HepG2 (cell line): ENCODE data around the gene CNOT1. TPM values are rescaled to one million over a fixed set of nuclear protein-coding genes. Genes with fewer than 3 reads are reported as not detected.
A peak's percentile ranks its signal among the peaks of the same experiment; 100 is the strongest.

Source experiments
- AHR ChIP-seq: IDR thresholded peaks from 2 replicates; pipeline ENCODE4 v1.6.1; 2018; ENCODE audit warnings: missing genetic modification reagents, missing compliant biosample characterization
- DNMT1 ChIP-seq: sonication (generic); formaldehyde crosslinking; IDR thresholded peaks from 2 replicates; pipeline ENCODE4 v1.5.1; 2020; ENCODE audit warnings: mild to moderate bottlenecking, missing genetic modification reagents
- FOSL1 ChIP-seq: sonication (generic); formaldehyde crosslinking; IDR thresholded peaks from 2 replicates; pipeline ENCODE4 v1.9.0; 2021; ENCODE audit warnings: missing genetic modification reagents, borderline replicate concordance
- HBP1 ChIP-seq: IDR thresholded peaks from 2 replicates; pipeline ENCODE4 v1.6.1; 2016; ENCODE audit warnings: low read depth, control low read depth
- HES4 ChIP-seq: sonication (generic); formaldehyde crosslinking; IDR thresholded peaks from 2 replicates; pipeline ENCODE4 v1.9.0; 2021; ENCODE audit warnings: mild to moderate bottlenecking, missing genetic modification reagents, borderline replicate concordance
- IRF2 ChIP-seq: IDR thresholded peaks from 2 replicates; pipeline ENCODE4 v1.6.1; 2018; ENCODE audit warnings: missing genetic modification reagents, missing compliant biosample characterization
- LCORL ChIP-seq, 2 experiments: fragments of 450-650 bp in 1 of 2; sonication (generic) in 1 of 2; formaldehyde crosslinking in 1 of 2; IDR thresholded peaks; 2 replicates each; pipeline versions ENCODE4 v1.5.0 to v1.6.1; 2017 to 2020; ENCODE audit warnings: antibody characterized with exemption in 1 of 2, missing genetic modification reagents in 1 of 2
- MEIS2 ChIP-seq: sonication (generic); formaldehyde crosslinking; IDR thresholded peaks from 2 replicates; pipeline ENCODE4 v1.9.0; 2021; ENCODE audit warnings: mild to moderate bottlenecking, missing genetic modification reagents
- MTF2 ChIP-seq: sonication (generic); formaldehyde crosslinking; IDR thresholded peaks from 2 replicates; pipeline ENCODE4 v1.5.0; 2020; ENCODE audit warnings: missing genetic modification reagents, borderline replicate concordance
- NCOA5 ChIP-seq: sonication (generic); formaldehyde crosslinking; IDR thresholded peaks from 2 replicates; pipeline ENCODE4 v1.4.0; 2020; ENCODE audit warnings: missing genetic modification reagents
- NR2C2 ChIP-seq: sonication (generic); formaldehyde crosslinking; IDR thresholded peaks from 2 replicates; pipeline ENCODE4 v1.4.0; 2020; ENCODE audit warnings: missing genetic modification reagents, mild to moderate bottlenecking, moderate library complexity, borderline replicate concordance
- RAD51 ChIP-seq: fragments of 450-650 bp; IDR thresholded peaks from 2 replicates; pipeline ENCODE4 v1.6.1; 2016; ENCODE audit warnings: borderline replicate concordance
- RELA ChIP-seq: sonication (generic); formaldehyde crosslinking; IDR thresholded peaks from 2 replicates; pipeline ENCODE4 v1.4.0; 2020; ENCODE audit warnings: missing genetic modification reagents
- SIX1 ChIP-seq: sonication (generic); formaldehyde crosslinking; IDR thresholded peaks from 2 replicates; pipeline ENCODE4 v1.4.0; 2020; ENCODE audit warnings: missing genetic modification reagents, borderline replicate concordance
- SP5 ChIP-seq: IDR thresholded peaks from 2 replicates; pipeline ENCODE4 v1.6.1; 2016; ENCODE audit warnings: low read depth, borderline replicate concordance
- ZBTB1 ChIP-seq: sonication (generic); formaldehyde crosslinking; IDR thresholded peaks from 2 replicates; pipeline ENCODE4 v1.4.0; 2020; ENCODE audit warnings: missing genetic modification reagents, borderline replicate concordance
- ZFP36 ChIP-seq: fragments of 150-350 bp; IDR thresholded peaks from 2 replicates; pipeline ENCODE4 v1.6.1; 2018; ENCODE audit warnings: borderline replicate concordance, low read length, low read depth; ENCODE audit not compliant: partially characterized antibody
- ZNF143 ChIP-seq: sonication (generic); formaldehyde crosslinking; IDR thresholded peaks from 2 replicates; pipeline ENCODE4 v1.4.0; 2020; ENCODE audit warnings: missing genetic modification reagents
- ZNF17 ChIP-seq: sonication (generic); formaldehyde crosslinking; IDR thresholded peaks from 2 replicates; pipeline ENCODE4 v1.5.0; 2020; ENCODE audit warnings: mild to moderate bottlenecking, missing genetic modification reagents
- ZNF230 ChIP-seq: sonication (generic); formaldehyde crosslinking; IDR thresholded peaks from 2 replicates; pipeline ENCODE4 v1.4.0; 2020; ENCODE audit warnings: mild to moderate bottlenecking, missing genetic modification reagents
- ZNF335 ChIP-seq: sonication (generic); formaldehyde crosslinking; IDR thresholded peaks from 2 replicates; pipeline ENCODE4 v1.4.0; 2020; ENCODE audit warnings: missing genetic modification reagents
- ZNF501 ChIP-seq: sonication (generic); formaldehyde crosslinking; IDR thresholded peaks from 2 replicates; pipeline ENCODE4 v1.5.1; 2020; ENCODE audit warnings: mild to moderate bottlenecking, moderate library complexity, missing genetic modification reagents
- ZNF672 ChIP-seq: sonication (generic); formaldehyde crosslinking; IDR thresholded peaks from 2 replicates; pipeline ENCODE4 v1.8.1; 2022; ENCODE audit warnings: missing genetic modification reagents
- ZNF7 ChIP-seq: IDR thresholded peaks from 2 replicates; pipeline ENCODE4 v1.6.1; 2016; ENCODE audit warnings: missing biosample characterization, missing genetic modification reagents
- ZNF878 ChIP-seq: sonication (generic); formaldehyde crosslinking; IDR thresholded peaks from 2 replicates; pipeline ENCODE4 v1.8.1; 2023; ENCODE audit warnings: mild to moderate bottlenecking, missing genetic modification reagents, moderate library complexity
- ZSCAN29 ChIP-seq: sonication (generic); formaldehyde crosslinking; conservative IDR thresholded peaks from 2 replicates; pipeline ENCODE4 v1.4.0; 2020; ENCODE audit warnings: mild to moderate bottlenecking, missing genetic modification reagents
- ZSCAN31 ChIP-seq: sonication (generic); formaldehyde crosslinking; IDR thresholded peaks from 2 replicates; pipeline ENCODE4 v1.5.0; 2020; ENCODE audit warnings: low read depth, mild to moderate bottlenecking, missing genetic modification reagents
- polyA plus RNA-seq, 8 experiments: library from polyadenylated mRNA; depleted of rRNA in 3 of 8; stranded (reverse) in 7 of 8; unstranded in 1 of 8; fragments of >200 nt; fragmentation: Illumina TruSeq in 4 of 8; extraction: Trizol in 4 of 8; gene quantifications; 2 replicates each; pipeline versions ENCODE4 v1.2.1 to v1.2.3, GENCODE V29; 2011 to 2016; ENCODE audit warnings: low read depth in 4 of 8, missing spikeins in 1 of 8, mixed read lengths in 1 of 8; ENCODE audit not compliant: insufficient read depth in 1 of 8
- total RNA-seq, 5 experiments: library from RNA; depleted of rRNA; stranded (reverse); fragments of >200 nt; fragmentation: Illumina TruSeq; extraction: Trizol; gene quantifications; 2 replicates each; pipeline ENCODE4 v1.2.3, GENCODE V29; 2016; ENCODE audit warnings: low read depth in 1 of 5
- TF ChIP-seq, protein P1 (sequence below): sonication (generic); formaldehyde crosslinking; IDR thresholded peaks from 2 replicates; pipeline ENCODE4 v1.9.0; 2021; ENCODE audit warnings: missing genetic modification reagents, mild to moderate bottlenecking, borderline replicate concordance
- TF ChIP-seq, protein P2 (sequence below): sonication (generic); formaldehyde crosslinking; IDR thresholded peaks from 2 replicates; pipeline ENCODE4 v1.8.1; 2023; ENCODE audit warnings: mild to moderate bottlenecking, missing genetic modification reagents

The CNOT1 gene
- total and polyA plus RNA-seq, 2 of the 13 experiments (the other 11 are each of a cell fraction or from before 2014, with no cell fraction given), result 188 to 232 TPM

DNA sequence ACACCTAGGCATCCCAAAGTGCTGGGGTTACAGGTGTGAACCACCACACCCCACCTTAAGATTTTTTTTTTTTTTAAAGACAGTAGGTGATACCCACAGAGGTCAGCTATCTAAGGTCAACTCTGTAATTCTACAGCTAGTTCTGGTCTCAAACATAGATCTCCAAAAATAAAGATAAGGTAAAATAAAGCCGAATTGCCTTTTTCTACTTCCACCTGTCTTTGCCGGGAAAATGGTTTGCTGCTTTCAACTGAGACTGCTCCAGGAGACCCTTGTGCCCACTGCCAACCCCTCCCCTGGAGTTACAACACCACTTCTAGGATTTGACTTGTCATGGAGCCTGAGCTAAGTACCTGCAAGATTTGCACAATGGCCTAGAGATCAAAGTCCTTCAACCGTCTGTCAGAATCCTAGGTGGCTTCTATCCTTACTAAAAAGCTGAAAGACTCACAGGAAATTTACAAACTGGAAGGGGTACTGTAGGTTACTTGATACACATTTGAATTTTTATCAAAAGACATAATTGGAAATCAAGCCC is 4.7 kb upstream of the CNOT1 start (continued):
- TF ChIP-seq NR2C2 (peak; percentile 48), HBP1 (CRISPR knock-in tag) (no peak), MEIS2 (CRISPR knock-in tag) (peak; percentile 67; the same call in 1 of the 2 replicates), ZNF672 (CRISPR knock-in tag) (no peak), NCOA5 (CRISPR knock-in tag) (0 out of 2 replicates have a peak, but pooled peaks have one; percentile 40), ZNF878 (no peak), ZFP36 (no peak), ZNF230 (no peak), ZNF143 (CRISPR knock-in tag) (0 out of 2 replicates have a peak, but pooled peaks have one; percentile 26), DNMT1 (no peak), LCORL (IDR thresholded peaks at IDR 0.05) (no peak), LCORL (CRISPR knock-in tag; IDR thresholded peaks at IDR 0.05) (0 out of 2 replicates have a peak, but pooled peaks have one; percentile 33), ZNF17 (CRISPR knock-in tag) (no peak), ZNF335 (CRISPR knock-in tag) (peak; percentile 24; the same call in 1 of the 2 replicates), AHR (CRISPR knock-in tag) (no peak), MTF2 (CRISPR knock-in tag) (no peak), SP5 (CRISPR knock-in tag) (no peak), ZNF501 (CRISPR knock-in tag) (no peak), ZNF7 (CRISPR knock-in tag) (no peak), SIX1 (no peak), ZBTB1 (CRISPR knock-in tag) (no peak), HES4 (CRISPR knock-in tag) (no peak), FOSL1 (no peak), ZSCAN29 (CRISPR knock-in tag) (no peak; the same call in 1 of the 2 replicates), ZSCAN31 (no peak), RELA (CRISPR knock-in tag) (no peak), RAD51 (no peak), IRF2 (CRISPR knock-in tag) (peak; percentile 38; the same call in 1 of the 2 replicates)
- TF ChIP-seq, protein P1, sequence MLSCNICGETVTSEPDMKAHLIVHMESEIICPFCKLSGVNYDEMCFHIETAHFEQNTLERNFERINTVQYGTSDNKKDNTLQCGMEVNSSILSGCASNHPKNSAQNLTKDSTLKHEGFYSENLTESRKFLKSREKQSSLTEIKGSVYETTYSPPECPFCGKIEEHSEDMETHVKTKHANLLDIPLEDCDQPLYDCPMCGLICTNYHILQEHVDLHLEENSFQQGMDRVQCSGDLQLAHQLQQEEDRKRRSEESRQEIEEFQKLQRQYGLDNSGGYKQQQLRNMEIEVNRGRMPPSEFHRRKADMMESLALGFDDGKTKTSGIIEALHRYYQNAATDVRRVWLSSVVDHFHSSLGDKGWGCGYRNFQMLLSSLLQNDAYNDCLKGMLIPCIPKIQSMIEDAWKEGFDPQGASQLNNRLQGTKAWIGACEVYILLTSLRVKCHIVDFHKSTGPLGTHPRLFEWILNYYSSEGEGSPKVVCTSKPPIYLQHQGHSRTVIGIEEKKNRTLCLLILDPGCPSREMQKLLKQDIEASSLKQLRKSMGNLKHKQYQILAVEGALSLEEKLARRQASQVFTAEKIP (CRISPR knock-in tag), result no peak
- TF ChIP-seq, protein P2, sequence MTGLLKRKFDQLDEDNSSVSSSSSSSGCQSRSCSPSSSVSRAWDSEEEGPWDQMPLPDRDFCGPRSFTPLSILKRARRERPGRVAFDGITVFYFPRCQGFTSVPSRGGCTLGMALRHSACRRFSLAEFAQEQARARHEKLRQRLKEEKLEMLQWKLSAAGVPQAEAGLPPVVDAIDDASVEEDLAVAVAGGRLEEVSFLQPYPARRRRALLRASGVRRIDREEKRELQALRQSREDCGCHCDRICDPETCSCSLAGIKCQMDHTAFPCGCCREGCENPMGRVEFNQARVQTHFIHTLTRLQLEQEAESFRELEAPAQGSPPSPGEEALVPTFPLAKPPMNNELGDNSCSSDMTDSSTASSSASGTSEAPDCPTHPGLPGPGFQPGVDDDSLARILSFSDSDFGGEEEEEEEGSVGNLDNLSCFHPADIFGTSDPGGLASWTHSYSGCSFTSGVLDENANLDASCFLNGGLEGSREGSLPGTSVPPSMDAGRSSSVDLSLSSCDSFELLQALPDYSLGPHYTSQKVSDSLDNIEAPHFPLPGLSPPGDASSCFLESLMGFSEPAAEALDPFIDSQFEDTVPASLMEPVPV (CRISPR knock-in tag), result no peak
